Measurements from ENCODE around the gene CAMK2N2.

Gene CAMK2N2

DNA sequence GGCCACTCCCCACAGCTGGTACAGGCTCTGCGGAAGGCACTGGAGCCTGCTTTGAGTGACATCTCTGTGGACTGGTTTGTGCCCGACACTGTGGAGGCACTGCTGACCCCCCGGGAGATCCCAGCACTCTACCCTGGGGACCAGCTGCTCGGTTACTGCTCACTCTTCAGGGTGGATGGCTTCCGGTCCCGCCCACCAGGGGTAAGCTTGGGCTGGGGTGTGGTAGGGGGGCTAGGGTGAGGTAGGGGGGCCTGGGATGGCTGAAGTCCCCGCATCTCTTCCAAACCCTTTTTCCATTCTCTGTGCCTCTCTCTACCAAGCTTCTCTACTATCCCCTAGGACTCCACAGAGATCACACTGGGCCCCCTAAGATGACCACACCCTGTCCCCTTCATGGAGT, 24.1 kb downstream of the CAMK2N2 start:
- H3K9me3 Mint-ChIP-seq = no peaks in the 10 kb centered on the region
- DNase-seq (no peak), ATAC-seq (no peak)
- no peaks in the 10 kb centered on the region for H3K4me1 Mint-ChIP-seq
- H3K27me3 Mint-ChIP-seq = peaks cover 12% of the 10 kb centered on the region
- H3K27ac Mint-ChIP-seq = no peak overlapping the region
- H3K4me3 Mint-ChIP-seq = no peak overlapping the region

DNA sequence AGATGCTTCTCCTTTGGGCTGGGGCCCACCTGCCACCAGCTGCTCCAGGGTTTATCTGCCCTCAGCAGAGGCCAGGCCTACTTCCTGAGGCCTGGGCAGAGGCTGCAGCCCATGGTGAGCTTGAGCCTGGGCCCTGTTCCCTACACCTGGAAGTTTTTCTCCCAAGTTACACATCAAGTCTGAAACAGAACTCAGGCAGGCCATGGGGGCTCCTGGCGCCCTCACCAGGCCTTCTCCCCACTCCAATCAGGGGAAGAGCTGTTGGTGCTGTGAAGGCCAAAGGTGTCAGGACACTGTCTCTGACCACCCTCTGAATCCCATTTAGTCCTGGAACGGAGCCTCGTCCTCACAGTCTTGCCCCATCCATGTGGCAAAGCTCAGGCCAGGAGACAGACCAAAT, 24.7 kb downstream of the CAMK2N2 start:
- no peak for DNase-seq
- H3K4me1 Mint-ChIP-seq = no peaks in the 10 kb centered on the region
- ATAC-seq = no peak
- no peaks in the 10 kb centered on the region for H3K9me3 Mint-ChIP-seq
- no peak overlapping the region for H3K27ac Mint-ChIP-seq
- peaks cover 17% of the 10 kb centered on the region for H3K27me3 Mint-ChIP-seq
- no peak overlapping the region for H3K4me3 Mint-ChIP-seq

DNA sequence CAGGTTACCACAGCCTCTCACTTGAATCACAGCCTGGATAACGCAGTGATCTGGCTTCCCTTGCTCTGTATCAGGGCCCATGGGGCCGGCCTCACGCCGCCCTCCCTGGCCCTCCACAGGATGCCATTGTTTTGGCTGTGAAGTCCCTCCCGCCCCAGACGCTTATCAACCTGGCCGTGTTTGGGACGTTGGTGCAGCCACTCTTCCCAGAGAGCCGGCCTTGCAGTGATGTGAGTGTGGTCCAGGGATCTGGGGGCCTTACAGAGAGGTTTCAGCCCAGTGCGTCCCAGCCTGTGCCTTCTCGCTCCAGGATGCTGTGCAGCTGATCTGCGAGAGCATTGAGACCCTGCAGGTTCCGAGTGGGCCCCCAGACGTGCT, 25.3 kb downstream of the CAMK2N2 start:
- peaks cover 6% of the 10 kb centered on the region for H3K4me1 Mint-ChIP-seq
- no peaks in the 10 kb centered on the region for H3K9me3 Mint-ChIP-seq
- ATAC-seq = no peak
- no peak overlapping the region for H3K27ac Mint-ChIP-seq
- no peak overlapping the region for H3K4me3 Mint-ChIP-seq
- no peak for DNase-seq
- peaks cover 24% of the 10 kb centered on the region for H3K27me3 Mint-ChIP-seq

DNA sequence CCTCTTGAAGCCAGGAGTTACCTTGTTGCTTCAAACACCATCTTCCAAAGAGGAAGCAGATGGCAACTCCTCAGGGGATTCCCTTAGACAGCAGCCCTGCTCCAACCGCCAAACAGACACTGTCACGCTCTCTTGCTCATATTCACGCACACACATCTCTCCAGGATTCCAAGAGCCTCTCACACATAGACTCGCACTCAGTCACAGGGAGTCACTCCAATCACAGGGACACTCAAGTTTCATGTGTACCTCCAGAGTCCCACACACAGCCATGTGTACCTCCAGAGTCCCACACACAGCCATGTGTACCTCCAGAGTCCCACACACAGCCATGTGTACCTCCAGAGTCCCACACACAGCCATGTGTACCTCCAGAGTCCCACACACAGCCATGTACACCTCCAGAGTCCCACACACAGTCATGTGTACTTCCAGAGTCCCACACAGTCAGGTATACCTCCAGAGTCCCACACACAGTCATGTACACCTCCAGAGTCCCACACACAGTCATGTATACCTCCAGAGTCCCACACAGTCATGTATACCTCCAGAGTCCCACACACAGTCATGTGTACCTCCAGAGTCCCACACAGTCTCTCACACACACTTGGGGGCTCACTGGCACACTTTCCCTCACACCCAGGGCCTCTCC, 25.8 kb downstream of the CAMK2N2 start:
- no peak overlapping the region for H3K4me3 Mint-ChIP-seq
- DNase-seq (no peak), ATAC-seq (no peak)

DNA sequence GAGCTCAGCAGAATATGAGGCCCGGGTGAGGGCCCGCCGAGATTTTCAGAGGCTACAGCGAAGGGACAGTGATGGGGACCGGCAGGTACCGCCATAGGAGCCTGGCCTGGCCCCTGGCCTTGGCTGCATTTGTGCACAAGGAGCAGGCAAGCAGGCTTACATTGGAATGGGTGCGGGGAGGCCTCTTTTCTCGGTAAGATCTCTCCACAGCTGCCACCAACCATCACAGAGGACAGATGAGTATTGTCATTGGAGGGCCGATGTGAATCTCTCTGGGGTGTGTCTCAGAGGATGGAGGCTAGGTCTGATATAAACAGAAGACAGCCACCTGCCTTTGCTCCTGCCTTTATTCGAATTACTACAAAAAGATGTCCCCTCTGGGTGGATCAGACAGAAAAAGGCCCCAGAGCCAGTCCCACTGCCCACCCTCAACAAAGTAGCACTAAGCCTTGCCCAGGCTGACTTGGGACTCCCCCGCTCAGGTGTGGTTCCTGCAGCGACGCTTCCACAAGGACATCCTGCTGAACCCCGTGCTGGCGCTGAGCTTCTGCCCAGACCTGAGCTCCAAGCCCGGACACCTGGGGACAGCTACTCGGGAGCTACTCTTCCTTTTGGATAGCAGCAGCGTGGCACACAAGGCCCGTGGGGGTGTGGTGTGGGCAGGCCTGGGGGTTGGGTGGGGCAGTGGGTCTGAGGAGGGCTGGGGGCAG, 26.5 kb downstream of the CAMK2N2 start:
- peaks cover 10% of the 10 kb centered on the region for H3K4me1 Mint-ChIP-seq
- DNase-seq (no peak), ATAC-seq (no peak)
- H3K27ac Mint-ChIP-seq = no peak overlapping the region
- H3K9me3 Mint-ChIP-seq = no peaks in the 10 kb centered on the region
- no peak overlapping the region for H3K4me3 Mint-ChIP-seq
- peaks cover 28% of the 10 kb centered on the region for H3K27me3 Mint-ChIP-seq

More for the DNA sequence above, 25.8 kb downstream of the CAMK2N2 start:
- peaks cover 10% of the 10 kb centered on the region for H3K4me1 Mint-ChIP-seq
- H3K9me3 Mint-ChIP-seq = no peaks in the 10 kb centered on the region
- no peak overlapping the region for H3K27ac Mint-ChIP-seq
- H3K27me3 Mint-ChIP-seq = peaks cover 28% of the 10 kb centered on the region

DNA sequence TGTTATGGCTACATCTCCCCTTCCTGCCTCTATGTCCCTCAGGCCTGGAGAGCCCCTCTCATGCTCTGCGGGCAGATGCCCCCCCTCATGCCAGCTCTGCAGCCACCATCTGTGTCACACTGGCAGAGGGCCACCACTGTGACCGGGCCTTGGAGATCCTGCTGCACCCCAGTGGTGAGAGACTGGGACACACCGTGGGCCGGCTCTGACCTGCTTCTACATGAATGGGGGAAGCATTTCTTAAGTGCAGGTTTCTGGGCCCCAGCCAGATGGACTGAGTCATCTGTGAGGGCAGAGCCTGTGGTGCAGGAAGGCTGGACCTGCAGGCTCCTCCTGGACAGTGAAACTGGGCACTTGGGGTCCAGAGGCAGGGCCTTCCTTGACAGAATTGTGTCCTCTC, 27.1 kb downstream of the CAMK2N2 start:
- Mint-ChIP-seq H3K4me1 (peaks cover 10% of the 10 kb centered on the region), H3K27me3 (peaks cover 29% of the 10 kb centered on the region), H3K9me3 (no peaks in the 10 kb centered on the region), H3K4me3 (no peak overlapping the region), H3K27ac (no peak overlapping the region)
- ATAC-seq = no peak
- DNase-seq = no peak

DNA sequence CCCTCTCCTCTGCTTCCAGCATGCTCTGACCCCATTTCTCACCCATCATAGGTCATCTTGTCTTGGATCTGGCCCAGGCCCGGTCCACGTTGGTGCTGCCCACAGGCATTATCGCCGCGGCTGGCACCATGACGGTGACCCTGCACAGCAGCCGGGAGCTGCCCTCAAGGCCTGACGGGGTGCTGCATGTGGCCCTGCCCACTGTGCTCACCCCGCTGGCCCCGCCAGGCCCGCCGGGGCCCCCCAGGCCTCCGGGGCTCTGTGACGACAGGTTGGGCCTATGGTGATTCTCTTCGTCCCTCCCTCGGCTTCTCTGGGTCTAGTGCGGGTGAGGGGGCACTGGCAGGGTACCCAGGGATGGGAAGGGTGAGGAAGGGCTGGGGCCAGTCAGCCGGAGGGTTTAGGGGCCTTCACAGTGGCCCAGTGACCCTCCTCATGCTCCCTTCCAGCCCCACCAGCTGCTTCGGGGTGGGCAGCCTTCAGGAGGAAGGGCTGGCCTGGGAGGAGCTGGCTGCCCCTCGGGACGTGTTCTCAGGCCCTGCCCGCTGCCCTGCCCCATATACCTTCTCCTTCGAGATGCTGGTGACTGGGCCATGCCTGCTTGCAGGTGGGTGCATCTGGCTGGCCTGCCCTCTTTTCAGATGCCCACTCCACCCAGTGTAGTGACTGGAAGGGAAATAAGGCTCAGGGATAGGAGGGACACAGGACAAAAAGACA, 28.1 kb downstream of the CAMK2N2 start:
- Mint-ChIP-seq H3K4me3 (no peak overlapping the region), H3K9me3 (no peaks in the 10 kb centered on the region), H3K27ac (no peak overlapping the region), H3K27me3 (peaks cover 38% of the 10 kb centered on the region), H3K4me1 (peaks cover 15% of the 10 kb centered on the region)
- ATAC-seq (no peak), DNase-seq (no peak)

DNA sequence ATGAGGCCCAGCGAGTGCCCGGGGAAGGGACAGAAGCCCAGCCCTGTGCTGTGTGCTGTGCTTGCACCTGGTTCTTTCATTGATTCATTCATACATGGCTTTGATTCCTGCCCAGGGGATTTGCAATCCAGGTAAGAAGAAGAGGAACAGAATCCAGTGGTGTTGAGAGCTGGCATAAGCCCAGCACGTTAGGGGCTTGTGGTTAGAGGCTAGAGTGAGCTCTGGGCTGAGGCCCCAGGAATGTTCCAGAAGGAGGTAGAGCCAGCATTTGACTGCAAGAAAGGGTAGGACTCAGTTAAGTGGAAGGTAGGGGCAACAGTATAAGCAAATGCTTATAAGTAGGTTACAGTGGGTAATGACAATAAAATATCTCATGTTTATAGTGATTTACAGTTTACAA, 29.7 kb downstream of the CAMK2N2 start:
- ATAC-seq (no peak), DNase-seq (no peak)
- H3K27me3 Mint-ChIP-seq = peaks cover 52% of the 10 kb centered on the region
- peak overlapping the region; percentile 62 to 74 for H3K4me3 Mint-ChIP-seq
- H3K4me1 Mint-ChIP-seq = peaks cover 15% of the 10 kb centered on the region
- no peaks in the 10 kb centered on the region for H3K9me3 Mint-ChIP-seq
- H3K27ac Mint-ChIP-seq = no peak overlapping the region

DNA sequence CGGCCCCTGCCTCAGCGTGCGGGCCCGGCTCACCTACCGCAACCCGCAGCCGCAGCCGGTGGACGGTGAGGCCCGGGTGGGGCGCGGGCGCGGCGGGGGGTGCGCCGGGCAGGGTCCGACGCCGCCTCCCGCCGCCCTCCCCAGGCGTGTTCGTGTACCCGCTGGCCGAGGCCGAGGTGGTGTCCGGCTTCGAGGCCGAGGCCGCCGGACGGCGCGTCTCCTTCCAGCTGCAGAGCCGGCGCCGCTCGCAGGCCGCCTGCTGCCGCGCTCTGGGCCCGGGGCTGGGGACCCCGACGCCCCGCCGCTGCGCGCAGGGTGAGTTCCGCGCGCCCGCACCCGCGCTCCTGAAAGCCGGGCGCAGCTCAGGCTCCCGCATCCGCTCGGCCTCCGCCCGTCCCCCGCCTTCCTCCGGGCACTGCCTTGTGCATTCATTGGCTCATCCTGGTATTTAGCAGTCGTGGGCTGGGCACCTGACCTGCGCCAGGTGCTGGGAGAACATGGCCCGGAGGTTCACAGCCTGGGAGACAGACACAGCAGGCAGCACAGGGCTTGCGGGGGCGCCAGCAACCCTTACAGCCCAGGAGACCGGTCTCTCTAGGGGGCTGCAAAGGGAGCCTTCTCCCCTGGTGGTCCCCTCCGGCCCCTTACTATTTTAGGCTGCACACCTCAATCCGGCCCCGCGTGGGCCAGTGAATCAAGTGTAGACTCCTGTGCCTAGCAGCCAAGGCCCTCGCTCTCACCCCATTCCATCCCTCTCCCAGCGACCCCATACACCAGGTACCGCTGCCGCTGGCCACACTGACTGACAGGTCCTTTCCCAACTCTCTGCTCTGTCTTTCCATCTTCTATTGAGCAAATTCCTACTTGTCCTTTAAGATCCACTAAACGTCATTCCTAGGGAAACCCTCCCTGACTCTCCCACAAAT, 30.5 kb downstream of the CAMK2N2 start:
- Mint-ChIP-seq H3K27me3 (peaks cover 60% of the 10 kb centered on the region), H3K4me1 (peaks cover 15% of the 10 kb centered on the region), H3K4me3 (peak overlapping the region; percentile 62 to 74), H3K27ac (peak overlapping the region in 1 of 2 donors; percentile 6), H3K9me3 (no peaks in the 10 kb centered on the region)
- ATAC-seq (no peak), DNase-seq (no peak)

DNA sequence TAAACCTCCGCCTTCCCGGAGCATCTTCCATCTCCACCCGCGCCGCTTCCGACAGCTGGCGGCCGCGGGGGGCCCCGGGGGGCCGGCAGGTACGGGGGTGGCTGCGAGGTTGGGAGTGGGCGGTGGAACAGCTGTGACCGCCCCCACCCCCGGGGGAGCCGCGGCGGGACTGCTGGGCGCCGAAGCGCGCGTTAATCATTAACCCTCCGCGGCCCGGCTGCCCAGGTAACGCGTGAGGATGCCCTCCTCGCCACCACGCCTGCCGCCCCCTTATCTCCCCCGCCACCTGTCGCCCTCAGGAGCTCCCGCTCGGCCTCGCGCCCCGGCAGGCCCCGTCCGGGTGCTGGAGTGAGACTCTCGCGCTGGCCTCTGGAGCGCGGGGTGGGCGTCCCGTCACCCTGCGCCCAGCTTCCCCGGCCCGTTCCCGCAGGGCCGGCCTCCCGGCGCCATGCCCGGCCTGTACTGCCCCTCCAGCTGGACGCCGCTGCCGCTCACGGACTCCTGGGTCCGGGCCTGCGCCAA, 31.2 kb downstream of the CAMK2N2 start:
- ATAC-seq (peak; percentile 19), DNase-seq (no peak)
- H3K27me3 Mint-ChIP-seq = peaks cover 67% of the 10 kb centered on the region
- H3K4me3 Mint-ChIP-seq = peak overlapping the region in 1 of 2 donors; percentile 27
- H3K9me3 Mint-ChIP-seq = no peaks in the 10 kb centered on the region
- peaks cover 15% of the 10 kb centered on the region for H3K4me1 Mint-ChIP-seq
- no peak overlapping the region for H3K27ac Mint-ChIP-seq

DNA sequence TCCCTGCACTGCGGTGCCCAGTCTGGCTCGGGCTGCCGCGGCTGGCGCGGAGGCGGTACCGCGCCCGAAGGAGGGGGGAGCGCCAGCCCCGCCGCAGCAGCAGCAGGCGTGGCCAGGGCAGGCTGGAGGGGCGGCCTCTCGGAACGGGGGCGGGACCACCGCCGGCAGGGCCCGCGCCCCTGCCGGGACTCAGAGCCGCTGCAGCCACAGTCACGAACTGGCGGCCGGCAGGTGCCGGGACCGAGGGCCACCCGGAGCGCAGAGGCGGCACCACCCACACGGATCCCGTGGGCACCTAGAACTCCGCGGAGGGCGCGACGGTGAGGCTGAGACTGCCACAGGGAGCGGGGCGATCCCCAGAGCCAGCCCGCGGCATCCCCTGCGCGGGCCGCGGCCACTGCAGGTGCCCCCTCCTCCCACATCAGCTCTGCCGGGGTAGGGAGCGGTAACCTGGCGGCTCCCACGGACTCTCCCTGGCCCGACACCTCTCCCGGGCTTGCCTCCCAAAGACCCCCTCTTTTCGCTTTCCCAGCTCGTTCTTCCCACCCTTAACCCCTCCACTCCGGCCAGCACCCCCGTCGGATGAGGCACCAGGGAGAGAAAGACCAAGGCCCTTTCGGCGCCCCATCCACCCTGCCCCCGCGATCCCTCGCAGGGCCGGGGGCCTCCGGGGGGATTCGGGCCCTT, 31.8 kb downstream of the CAMK2N2 start, which contains the start of gene VWA5B2:
Gene VWA5B2, plus strand, starts transcription at position 192 of the 687 bp plus-strand sequence. CDS start 944 bp downstream, outside the sequence.
- Mint-ChIP-seq H3K27me3 (peaks cover 73% of the 10 kb centered on the region), H3K4me1 (peaks cover 15% of the 10 kb centered on the region), H3K4me3 (peak within 1 kb of the TSS; percentile 76 to 82), H3K27ac (no peak within 1 kb of the TSS), H3K9me3 (no peaks in the 10 kb centered on the region)
- DNase-seq = peak; percentile 60 to 77
- ATAC-seq = peak; percentile 80

DNA sequence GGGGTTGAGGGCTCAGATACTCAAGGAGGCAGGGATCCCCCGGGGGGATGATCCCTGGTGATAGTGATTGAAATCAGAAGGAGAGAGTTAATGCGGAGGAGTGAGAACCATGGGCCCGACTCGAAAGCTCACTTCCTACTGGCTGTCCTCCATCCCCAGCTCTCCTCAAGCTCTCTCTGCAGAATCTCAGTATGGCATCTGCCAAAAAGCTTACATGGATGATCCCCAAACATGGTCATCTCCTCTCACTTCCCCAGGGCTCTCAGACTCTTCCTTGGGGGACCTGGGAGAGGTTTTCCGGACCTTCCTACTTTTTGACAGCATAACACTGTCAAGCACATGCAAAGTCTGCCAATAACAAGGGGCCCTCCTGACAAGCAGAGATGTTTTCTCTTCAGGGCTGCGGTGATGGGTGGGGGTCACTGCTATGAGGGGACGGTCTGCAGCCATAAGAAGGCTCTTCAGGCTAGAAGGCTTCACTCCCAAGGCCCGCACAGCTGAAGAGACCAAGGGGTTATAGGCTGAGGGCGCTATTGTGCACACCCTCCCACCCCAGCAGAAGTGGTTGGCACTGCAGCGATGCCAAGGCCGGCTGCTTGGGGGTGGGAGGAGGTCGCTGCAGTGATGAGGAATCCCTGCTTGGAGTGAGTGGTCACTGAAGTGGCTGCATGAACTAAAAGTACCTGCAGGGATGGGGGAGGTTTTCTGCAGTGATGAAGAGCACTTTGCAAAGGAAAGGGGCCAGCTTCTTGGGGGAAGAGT, 32.8 kb downstream of the CAMK2N2 start:
- DNase-seq = no peak
- no peak for ATAC-seq
- Mint-ChIP-seq H3K9me3 (no peaks in the 10 kb centered on the region), H3K4me1 (peaks cover 15% of the 10 kb centered on the region), H3K27ac (no peak overlapping the region), H3K27me3 (peaks cover 82% of the 10 kb centered on the region), H3K4me3 (peak overlapping the region; percentile 76 to 82)

DNA sequence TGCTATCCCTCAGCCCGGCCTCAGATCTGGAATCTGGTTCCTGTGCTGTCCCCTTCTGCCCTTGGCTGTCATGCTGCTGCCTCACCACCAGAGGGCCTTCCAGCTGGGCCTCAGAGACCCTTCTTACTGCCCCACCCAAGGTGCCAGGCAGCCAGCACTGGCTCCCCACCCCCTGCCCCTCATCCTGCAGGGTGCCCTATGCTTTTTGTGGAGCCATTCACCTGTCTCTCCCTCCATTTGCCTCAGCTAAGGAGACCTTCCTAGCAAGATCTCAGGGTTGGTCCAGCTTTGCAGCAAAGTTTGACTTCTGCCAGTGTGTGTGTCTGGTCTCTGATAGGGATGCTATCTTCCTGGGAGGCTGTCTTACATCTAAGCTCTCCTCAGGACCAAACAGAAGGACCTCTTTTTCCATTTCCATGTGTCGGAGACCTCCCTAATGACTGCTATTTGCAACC, 33.8 kb downstream of the CAMK2N2 start:
- Mint-ChIP-seq H3K9me3 (no peaks in the 10 kb centered on the region), H3K4me1 (peaks cover 15% of the 10 kb centered on the region), H3K27me3 (peaks cover 74% of the 10 kb centered on the region), H3K27ac (no peak overlapping the region), H3K4me3 (no peak overlapping the region)
- ATAC-seq (peak; percentile 52), DNase-seq (peak; percentile 51 to 60)

DNA sequence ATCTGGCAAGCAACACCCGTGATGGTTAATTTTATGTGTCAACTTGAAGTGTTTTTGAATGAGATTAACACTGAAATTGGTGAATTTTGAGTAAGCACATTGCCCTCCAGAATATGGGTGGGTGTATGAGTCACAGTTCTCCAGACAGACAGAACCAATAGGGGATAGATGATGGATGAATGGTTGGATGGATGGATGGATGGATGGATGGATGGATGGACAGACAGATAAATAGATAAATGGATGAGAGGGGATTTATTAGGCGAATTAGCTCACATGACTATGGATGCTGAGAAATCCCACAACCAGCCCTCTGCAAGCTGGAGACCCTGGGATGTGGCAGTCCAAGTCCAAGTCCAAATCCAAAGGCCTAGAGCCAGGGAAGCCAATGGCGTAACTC, 37.4 kb downstream of the CAMK2N2 start:
- Mint-ChIP-seq H3K4me3 (no peak overlapping the region), H3K27ac (no peak overlapping the region), H3K27me3 (peaks cover 51% of the 10 kb centered on the region), H3K9me3 (no peaks in the 10 kb centered on the region), H3K4me1 (peaks cover 4% of the 10 kb centered on the region)
- DNase-seq = no peak
- ATAC-seq = no peak
